ENCODE results near the gene CPLX3.

- no peak for TF ChIP-seq POLR2A (IDR thresholded peaks at IDR 0.05)
- TF ChIP-seq CTCF (IDR thresholded peaks at IDR 0.05): no peak
- no peak for TF ChIP-seq EP300 (IDR thresholded peaks at IDR 0.05)
Observed at GRCh38 chr15:74798388-74799254, 27.8 kb upstream of the CPLX3 start.
